Thoracic aorta (tissue), 2 donors: Measurements from ENCODE around the gene TBX6. TPM values are rescaled to one million over a fixed set of nuclear protein-coding genes. Genes with fewer than 3 reads are reported as not detected.
"Not testable (repeated sequence)": the region's sequence is repeated elsewhere in the genome, so short reads cannot be mapped to it uniquely, and the experiment has no call there.

Source experiments
- ATAC-seq: fragments of 150-250 bp; one replicate; pipeline ENCODE4 v1.8.0; 2017; ENCODE audit warnings: low read depth; ENCODE audit not compliant: insufficient number of reproducible peaks, low FRiP score
- DNase-seq: peaks from one replicate; pipeline ENCODE4 v3.0.0-alpha.2; 2020; ENCODE audit warnings: low spot score
- H3K27ac ChIP-seq, 2 donors: fragments of 200-600 bp; sonication (generic); 1 replicate in 1 of 2; 2 replicates in 1 of 2; pipeline ENCODE4 v1.5.1; 2016; ENCODE audit warnings: mild to moderate bottlenecking in 2 of 2, moderate library complexity in 2 of 2
- H3K27me3 ChIP-seq: fragments of 200-600 bp; sonication (generic); replicated peaks from 2 replicates; pipeline ENCODE4 v1.6.0; 2016; ENCODE audit warnings: mild to moderate bottlenecking; ENCODE audit not compliant: insufficient read depth
- H3K36me3 ChIP-seq: fragments of 200-600 bp; sonication (generic); one replicate; pipeline ENCODE4 v1.5.1; 2016
- H3K4me1 ChIP-seq, 2 donors: fragments of 200-600 bp; sonication (generic); 1 replicate in 1 of 2; 2 replicates in 1 of 2; pipeline versions ENCODE4 v1.5.1 to v1.6.0; 2016; ENCODE audit warnings: low read depth in 2 of 2, mild to moderate bottlenecking in 1 of 2; ENCODE audit not compliant: control insufficient read depth in 1 of 2
- H3K4me3 ChIP-seq: fragments of 200-600 bp; sonication (generic); 2 replicates; pipeline ENCODE4 v1.5.1; 2016; ENCODE audit warnings: mild to moderate bottlenecking
- H3K9me3 ChIP-seq: fragments of 200-600 bp; sonication (generic); 2 replicates; pipeline ENCODE4 v1.5.1; 2016
- total RNA-seq, 2 donors: library from RNA; depleted of rRNA; stranded (reverse); fragments of >200 nt; gene quantifications; one replicate each; pipeline versions ENCODE4 v1.1.0 to v1.2.3, GENCODE V29; 2016
- TF ChIP-seq, protein P1 (sequence below): fragments of 200-600 bp; sonication (generic); IDR thresholded peaks from one replicate; pipeline ENCODE4 v1.5.1; 2019; ENCODE audit warnings: antibody characterized with exemption

Gene TBX6
- total RNA-seq, 2 donors from 2014 or later, result 0.56 TPM; not detected in 1

DNA sequence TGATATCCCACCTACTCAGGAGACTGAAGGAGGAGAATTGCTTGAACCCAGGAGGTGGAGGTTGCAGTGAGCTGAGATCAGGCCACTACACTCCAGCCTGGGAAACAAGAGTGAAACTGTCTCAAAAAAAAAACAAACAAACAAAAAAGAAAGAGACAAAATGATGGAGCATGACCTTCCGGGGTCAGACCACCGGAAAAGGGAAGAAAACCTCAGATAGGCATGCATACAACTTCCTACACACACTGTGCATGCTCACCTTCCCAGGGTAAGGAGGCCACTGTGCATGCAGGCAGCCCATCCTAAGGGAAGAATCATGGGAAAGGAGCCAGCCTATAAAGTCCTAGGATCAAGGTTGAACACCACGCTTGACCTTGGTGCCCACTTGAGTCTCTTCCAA lies 40.9 kb upstream of the TBX6 start:
- H3K4me3 ChIP-seq, result no peak overlapping the region
- no peaks in the 10 kb centered on the region for H3K4me1 ChIP-seq
- no peaks in the 10 kb centered on the region for H3K27me3 ChIP-seq
- ATAC-seq, result no peak
- H3K36me3 ChIP-seq, result no peaks in the 10 kb centered on the region
- no peak for DNase-seq
- no peak overlapping the region for H3K27ac ChIP-seq
- TF ChIP-seq, protein P1, sequence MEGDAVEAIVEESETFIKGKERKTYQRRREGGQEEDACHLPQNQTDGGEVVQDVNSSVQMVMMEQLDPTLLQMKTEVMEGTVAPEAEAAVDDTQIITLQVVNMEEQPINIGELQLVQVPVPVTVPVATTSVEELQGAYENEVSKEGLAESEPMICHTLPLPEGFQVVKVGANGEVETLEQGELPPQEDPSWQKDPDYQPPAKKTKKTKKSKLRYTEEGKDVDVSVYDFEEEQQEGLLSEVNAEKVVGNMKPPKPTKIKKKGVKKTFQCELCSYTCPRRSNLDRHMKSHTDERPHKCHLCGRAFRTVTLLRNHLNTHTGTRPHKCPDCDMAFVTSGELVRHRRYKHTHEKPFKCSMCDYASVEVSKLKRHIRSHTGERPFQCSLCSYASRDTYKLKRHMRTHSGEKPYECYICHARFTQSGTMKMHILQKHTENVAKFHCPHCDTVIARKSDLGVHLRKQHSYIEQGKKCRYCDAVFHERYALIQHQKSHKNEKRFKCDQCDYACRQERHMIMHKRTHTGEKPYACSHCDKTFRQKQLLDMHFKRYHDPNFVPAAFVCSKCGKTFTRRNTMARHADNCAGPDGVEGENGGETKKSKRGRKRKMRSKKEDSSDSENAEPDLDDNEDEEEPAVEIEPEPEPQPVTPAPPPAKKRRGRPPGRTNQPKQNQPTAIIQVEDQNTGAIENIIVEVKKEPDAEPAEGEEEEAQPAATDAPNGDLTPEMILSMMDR, result no peak
- no peaks in the 10 kb centered on the region for H3K9me3 ChIP-seq

DNA sequence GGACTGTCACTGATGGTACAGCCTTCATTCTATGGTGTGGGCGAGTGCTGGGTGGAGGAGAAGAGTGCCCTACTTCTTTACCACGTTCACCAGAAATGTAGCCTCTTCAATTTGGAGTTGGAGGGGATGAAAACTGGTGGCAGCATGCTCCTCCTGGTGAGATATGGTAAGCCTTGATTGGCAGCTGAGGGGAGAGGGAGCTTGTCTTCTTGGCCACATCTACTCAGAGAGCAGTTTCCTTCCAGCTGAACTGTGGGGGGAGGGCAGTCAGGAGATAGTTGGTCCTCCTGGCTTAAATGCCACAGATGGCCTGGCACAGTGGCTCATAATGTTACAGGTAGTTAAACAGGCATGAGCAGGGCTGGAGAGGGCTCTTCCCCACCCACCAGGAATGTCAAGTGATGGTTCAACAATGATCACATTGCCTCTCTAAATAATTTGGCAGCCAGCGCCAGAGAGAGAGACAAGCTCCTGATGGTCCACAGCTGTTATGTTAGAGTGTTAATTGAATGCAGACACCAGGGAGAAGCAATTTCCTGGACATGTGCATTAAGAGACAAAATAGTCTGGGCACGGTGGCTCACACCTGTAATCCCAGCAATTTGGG lies 40.2 kb upstream of the TBX6 start:
- H3K27ac ChIP-seq, result no peak overlapping the region
- DNase-seq (no peak), ATAC-seq (no peak)
- TF ChIP-seq, protein P1, result no peak
- no peaks in the 10 kb centered on the region for H3K27me3 ChIP-seq
- no peaks in the 10 kb centered on the region for H3K9me3 ChIP-seq
- H3K36me3 ChIP-seq, result no peaks in the 10 kb centered on the region
- no peaks in the 10 kb centered on the region for H3K4me1 ChIP-seq
- no peak overlapping the region for H3K4me3 ChIP-seq

DNA sequence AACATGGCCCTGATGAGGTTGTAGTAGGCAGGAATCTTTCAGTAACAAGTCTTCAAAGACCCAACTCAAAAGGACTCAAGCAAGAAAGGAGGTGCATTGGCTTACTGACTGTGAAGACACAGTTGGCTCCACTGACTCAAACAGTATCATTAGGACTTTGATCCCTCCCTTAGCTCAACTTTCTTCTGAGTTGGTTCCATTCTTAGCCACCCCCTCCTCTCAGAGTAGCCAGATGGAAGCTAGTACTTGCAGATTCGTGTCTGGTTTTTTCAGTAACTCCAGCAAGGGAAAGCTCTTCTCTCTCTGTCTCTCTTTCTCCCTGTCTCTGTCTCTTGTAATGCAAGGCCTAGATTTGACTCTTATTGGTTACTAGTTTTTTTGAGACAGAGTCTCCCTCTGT lies 36.3 kb upstream of the TBX6 start:
- ATAC-seq (no peak), DNase-seq (no peak)
- TF ChIP-seq, protein P1, result no peak
- Histone ChIP-seq H3K27me3 (no peaks in the 10 kb centered on the region), H3K4me3 (no peak overlapping the region), H3K27ac (no peak overlapping the region), H3K4me1 (peaks cover 7 to 8% of the 10 kb centered on the region in 2 donors), H3K9me3 (no peaks in the 10 kb centered on the region), H3K36me3 (no peaks in the 10 kb centered on the region)

DNA sequence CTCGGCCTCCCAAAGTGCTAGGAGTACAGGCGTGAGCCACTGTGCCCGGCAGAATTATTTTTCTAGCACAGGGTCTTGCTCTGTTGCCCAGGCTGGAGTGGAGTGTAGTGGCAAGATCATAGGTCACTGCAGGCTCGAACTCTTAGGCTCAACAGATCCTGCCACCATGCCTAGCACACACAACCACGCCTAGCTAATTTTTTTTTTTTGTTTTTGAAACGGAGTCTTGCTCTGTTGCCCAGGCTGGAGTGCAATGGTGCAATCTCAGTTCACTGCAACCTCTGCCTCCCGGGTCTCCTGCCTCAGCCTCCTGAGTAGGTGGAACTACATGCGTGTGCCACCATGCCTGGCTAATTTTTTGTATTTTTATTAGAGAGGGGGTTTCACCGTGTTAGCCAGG lies 34.0 kb upstream of the TBX6 start:
- ATAC-seq, H3K4me3 ChIP-seq, DNase-seq, H3K27ac ChIP-seq, H3K27me3 ChIP-seq, H3K9me3 ChIP-seq, H3K36me3 ChIP-seq: not testable (repeated sequence)
- peaks cover 7 to 26% of the 10 kb centered on the region in 2 donors for H3K4me1 ChIP-seq

DNA sequence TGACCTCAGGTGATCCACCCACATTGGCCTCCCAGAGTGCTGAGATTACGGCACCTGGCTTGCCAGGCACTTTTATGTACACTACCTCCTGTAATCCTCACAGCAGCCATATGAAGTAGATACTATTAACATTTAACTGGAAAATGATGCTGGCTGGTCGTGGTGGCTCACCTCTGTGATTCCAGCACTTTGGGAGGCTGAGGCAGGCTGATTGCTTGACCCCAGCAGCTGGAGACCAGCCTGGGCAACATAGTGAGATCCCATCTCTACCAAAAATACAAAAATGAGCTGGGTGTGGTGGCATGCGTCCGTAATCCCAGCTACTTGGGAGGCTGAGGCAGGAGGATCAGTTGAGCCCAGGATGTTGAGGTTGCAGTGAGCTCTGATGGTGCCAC lies 33.3 kb upstream of the TBX6 start:
- TF ChIP-seq, protein P1, result no peak
- H3K36me3 ChIP-seq, result peaks cover 2% of the 10 kb centered on the region
- no peak for ATAC-seq
- H3K9me3 ChIP-seq, result no peaks in the 10 kb centered on the region
- DNase-seq, result no peak
- no peak overlapping the region for H3K4me3 ChIP-seq
- H3K4me1 ChIP-seq, result peaks cover 7 to 26% of the 10 kb centered on the region in 2 donors
- H3K27me3 ChIP-seq, result no peaks in the 10 kb centered on the region
- peak overlapping the region; percentile 64 to 86 for H3K27ac ChIP-seq

DNA sequence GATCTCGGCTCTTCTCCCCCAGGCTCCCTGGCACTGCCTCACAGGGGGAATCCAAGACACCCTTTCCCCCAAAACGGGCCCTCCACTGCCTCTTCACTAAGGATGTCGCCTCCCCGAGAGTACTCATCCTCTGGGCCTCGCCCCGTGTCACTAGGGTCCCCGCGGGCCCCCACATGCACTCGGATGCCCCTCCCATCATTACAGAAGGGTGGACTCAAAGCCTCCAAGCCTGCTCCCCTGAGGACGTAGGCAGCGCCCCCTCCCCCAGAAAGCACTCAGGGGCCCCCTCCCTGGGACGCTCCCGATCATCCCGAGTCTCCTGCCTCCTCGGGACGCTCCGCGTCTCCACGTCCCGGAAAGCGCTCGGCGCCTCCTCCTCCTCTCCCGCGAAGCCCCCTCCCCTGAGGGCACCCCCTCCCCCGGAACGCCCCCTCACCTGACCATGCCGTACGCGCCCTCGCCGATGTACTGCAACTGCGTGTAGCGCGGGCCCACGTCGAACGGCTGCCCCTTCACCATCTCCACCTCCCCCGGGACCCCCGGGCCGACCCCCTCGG lies 31.0 kb upstream of the TBX6 start:
- DNase-seq (no peak), ATAC-seq (no peak)
- TF ChIP-seq, protein P1, result no peak
- H3K36me3 ChIP-seq, result peaks cover 22% of the 10 kb centered on the region
- peak overlapping the region; percentile 77 to 86 for H3K27ac ChIP-seq
- peaks cover 7 to 26% of the 10 kb centered on the region in 2 donors for H3K4me1 ChIP-seq
- H3K4me3 ChIP-seq, result peak overlapping the region; percentile 95
- H3K9me3 ChIP-seq, result no peaks in the 10 kb centered on the region
- H3K27me3 ChIP-seq, result no peaks in the 10 kb centered on the region
